HG03103 (cell line): ENCODE measurements around the gene ACOX3.
A peak's percentile ranks its signal among the peaks of the same experiment; 100 is the strongest.

Experiments used
- ATAC-seq: cut with Tn5 transposase; IDR thresholded peaks from one replicate; pipeline ENCODE4 v1.9.1; 2021; ENCODE audit warnings: low read depth; ENCODE audit not compliant: unreplicated experiment

The ACOX3 gene

DNA sequence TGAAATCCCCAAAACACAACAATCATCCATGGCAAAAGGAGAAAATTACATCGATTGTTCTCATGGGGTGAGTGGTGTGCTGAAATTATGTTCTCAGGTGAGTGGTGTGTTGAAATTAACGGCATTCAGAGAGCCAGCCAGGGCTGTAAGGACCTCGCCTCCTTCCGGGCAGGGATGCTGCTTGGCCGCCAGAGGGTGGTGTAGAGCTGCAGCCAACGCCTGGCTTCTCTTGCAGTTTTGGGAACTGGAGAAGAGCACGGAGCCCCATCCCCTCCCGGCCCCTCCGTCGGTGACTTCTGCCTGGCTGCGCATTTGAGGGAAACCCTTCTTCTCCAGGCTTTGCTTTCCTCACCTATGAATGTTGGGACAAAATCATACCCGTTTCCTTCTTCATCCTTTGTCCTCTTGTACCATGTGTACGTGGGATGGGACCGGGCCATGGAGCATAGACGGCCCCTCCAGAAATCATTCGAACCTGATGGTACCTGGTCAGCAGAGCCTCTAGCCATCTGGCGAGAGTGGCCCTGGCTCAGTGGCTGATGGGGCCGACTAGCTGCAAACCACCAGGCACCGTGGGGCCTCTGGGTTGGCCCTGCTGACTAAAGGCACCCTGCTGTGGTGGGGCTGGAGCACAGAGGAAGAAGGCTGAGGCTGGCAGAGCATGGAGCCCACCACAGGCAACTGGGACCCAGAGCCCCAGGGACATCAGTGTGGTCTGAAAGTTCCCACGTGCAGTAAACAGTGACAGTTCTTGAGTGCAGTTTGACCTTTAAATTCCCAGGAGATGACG lies 28.4 kb upstream of the ACOX3 start:
- peak; percentile 78 for ATAC-seq

- no peak for ATAC-seq
These were observed 26.5 kb upstream of the ACOX3 start for GRCh38 chr4:8467016-8467415.

- ATAC-seq = no peak
These were observed 25.4 kb upstream of the ACOX3 start for GRCh38 chr4:8465615-8466611.

- ATAC-seq = no peak
These were observed 23.9 kb upstream of the ACOX3 start for GRCh38 chr4:8464381-8464780.

DNA sequence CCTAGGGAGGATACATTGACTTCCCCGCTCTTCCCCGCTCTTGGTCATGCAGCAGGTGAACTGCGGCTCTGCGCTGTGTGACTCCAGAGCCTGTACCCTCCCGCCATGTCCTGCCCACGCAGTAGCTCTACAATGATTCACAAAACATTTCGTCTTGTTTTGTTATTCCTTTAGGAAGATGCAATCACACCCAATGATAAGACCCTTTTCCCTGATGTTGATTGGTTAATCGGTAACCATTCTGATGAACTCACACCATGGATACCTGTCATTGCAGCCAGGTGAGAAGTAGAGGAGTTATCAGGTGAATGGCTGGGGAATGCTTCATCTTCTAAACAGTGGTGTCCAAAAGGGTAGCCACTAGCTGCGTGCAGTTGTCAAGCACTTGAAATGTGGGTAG lies 23.3 kb upstream of the ACOX3 start:
- ATAC-seq = no peak

DNA sequence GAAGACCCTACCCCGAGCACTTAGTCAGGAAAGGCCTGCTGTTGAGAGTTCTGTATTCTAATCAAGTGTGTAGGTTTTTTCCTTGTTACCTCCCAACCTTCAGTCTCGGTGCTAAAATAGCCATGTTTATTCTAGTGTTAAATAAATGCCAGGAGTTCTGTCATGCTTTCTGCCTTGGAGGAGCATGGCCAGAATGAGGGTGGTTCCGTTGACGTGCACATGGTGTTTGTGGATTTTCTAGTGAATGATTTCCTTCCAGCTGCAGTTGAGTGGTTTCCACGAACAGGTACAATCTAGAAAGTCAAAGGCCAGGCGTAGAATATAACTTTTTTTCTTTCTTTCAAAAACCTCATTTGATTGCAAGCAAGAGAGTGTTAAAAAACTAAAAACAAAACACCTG lies 21.1 kb upstream of the ACOX3 start:
- ATAC-seq = no peak

DNA sequence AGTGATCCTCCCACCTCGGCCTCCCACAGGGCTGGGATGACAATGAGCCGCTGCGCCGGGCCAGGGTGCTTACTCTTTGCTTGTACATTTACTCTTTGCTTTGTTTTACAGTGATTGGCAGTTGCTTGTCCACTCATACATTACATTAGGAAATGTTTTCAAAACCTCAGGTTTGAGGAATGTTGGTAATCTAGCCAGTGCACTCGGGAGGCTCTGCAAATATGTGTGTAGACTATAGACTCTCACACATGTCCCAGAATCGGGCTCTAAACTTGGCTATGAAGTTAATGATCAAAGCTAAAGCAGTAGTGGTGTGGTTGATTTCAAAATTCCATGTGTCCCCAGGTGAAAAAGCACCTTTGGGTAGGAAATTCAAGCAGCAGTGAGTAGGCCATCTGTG lies 20.6 kb upstream of the ACOX3 start:
- no peak for ATAC-seq

DNA sequence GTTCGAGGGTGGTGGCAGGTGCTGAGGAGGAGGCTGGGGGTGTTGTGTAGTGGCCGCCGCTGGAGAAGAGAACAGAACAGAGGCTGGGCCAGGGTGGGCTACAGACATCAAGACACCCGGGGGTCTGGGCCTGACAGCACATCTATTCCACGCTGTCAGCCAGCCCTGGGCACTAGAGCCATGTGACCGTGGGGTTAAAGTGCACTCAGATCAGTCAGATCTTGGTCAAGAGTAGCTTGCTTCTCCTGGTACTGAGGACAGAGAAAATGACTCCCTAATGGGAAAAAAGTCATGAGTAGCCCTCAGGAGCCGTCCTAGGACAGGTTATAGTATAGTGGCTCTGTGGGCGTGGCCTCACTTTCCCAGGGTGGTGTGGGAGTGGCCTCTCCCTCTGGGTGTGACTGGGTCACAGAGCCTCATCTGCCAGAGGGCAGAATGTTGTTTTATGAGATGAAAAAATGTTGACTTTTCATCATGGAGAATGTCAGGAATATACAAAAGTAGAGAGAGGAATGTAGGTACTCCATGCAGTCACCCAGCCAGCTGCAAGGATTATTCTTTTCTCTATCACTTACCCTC lies 19.4 kb upstream of the ACOX3 start:
- ATAC-seq = no peak

DNA sequence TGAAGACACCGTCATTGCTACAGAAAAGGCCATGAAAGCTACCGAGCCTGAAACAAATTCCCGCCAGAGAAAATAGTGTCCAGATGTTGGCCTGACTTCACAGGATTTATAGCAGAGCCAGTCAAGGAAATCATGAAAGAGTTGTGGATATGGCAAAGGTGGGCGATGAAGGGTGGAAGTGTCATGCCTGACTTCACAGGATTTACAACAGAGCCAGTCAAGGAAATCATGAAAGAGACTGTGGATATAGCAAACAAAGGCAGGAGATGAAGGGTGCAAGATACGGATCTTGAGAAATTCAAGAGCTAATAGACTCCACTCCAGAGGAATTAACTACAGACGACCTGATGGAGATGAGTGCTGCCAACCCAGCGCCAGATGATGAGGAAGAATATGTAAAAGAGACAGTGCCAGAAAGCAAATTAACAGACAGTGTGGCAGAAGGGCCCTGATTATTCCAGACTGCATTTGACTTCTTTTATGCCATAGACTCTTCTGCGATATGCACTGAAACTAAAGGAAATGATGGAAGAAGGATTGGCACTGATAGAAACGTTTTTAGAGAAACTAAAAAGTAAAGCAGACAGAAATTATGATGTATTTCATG lies 17.2 kb upstream of the ACOX3 start:
- ATAC-seq = no peak

DNA sequence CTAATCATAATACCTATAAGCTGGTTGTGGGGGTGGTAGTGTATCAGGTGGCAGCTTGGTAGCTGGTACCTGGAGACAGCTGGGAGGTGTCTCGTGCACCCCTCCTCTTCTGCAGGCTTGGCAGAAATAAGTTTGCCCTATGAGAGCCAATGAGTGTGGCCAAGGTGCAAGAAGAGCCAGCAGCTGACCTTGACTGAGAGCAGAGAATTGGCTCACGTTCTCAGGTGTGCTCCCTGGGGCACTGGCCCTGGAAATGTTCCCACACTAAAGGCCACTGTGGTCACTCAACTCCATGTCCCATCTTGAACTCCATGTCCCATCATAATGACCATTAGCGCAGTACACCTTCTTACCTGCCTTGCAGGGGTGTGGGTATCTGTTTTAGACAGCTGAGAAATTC lies 13.4 kb upstream of the ACOX3 start:
- no peak for ATAC-seq

GRCh38 chr4:8451440-8452182 lies 11.1 kb upstream of the ACOX3 start:
- no peak for ATAC-seq

GRCh38 chr4:8446122-8446521 lies 5.6 kb upstream of the ACOX3 start:
- no peak for ATAC-seq

DNA sequence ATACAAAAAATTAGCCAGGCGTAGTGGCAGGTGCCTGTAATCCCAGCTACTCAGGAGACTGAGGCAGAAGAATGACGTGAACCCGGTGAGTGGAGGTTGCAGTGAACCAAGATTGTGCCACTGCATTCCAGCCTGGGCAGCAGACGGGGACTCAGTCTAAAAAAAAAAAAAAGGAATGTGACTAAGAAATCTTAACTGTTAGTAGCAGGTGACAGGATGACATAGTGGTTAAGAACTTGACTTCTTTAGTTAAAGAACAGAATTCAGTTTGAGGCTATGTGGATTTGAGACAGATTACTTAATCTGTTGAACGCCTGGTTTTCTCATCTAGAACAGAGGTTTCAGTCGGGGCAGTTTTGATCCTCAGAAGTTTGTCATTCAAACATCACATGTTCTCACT lies 3.3 kb upstream of the ACOX3 start:
- ATAC-seq = no peak

GRCh38 chr4:8442596-8443358 lies 2.3 kb upstream of the ACOX3 start:
- no peak for ATAC-seq

GRCh38 chr4:8441499-8442091 lies 1.1 kb upstream of the ACOX3 start:
- ATAC-seq = no peak

DNA sequence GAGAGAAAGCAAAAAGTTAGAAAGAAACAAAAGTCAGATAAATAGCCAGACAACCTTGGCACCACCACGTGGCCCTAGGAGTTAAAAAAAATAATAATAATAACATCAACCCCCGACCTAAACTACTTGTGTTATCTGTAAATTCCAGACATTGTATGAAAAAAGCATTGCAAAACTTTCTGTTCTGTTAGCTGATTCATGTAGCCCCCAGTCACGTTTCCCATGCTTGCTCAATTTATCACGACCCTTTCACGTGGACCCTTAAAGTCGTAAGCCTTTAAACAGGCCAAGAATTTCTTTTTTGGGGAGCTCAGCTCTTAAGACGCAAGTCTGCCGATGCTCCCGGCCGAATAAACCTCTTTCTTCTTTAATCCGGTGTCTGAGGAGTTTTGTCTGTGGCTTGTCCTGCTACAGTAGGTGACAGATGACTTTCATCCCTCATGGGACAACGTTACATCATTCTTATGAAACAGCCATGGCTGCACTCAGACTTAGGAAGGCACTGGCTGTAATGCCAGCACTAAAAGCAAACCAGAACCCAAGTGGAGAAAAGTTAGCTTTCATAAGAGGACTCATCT lies 520 bp downstream of the ACOX3 start:
- peak; percentile 24 for ATAC-seq

- no peak for ATAC-seq
These were observed 1.4 kb downstream of the ACOX3 start for GRCh38 chr4:8439168-8439567.

- ATAC-seq = no peak
These were observed 1.8 kb downstream of the ACOX3 start for GRCh38 chr4:8438743-8439142.

- no peak for ATAC-seq
These were observed 3.2 kb downstream of the ACOX3 start for GRCh38 chr4:8437281-8437680.
